NCI-H1436 (cell line): ENCODE data around the gene SYN1.
"Not testable (repeated sequence)": the region's sequence is repeated elsewhere in the genome, so short reads cannot be mapped to it uniquely, and the experiment has no call there.

ENCODE experiments used
- DNase-seq: peaks from one replicate; lab custom pipeline; 2025; lab: John Stamatoyannopoulos, UW

The SYN1 gene

DNA sequence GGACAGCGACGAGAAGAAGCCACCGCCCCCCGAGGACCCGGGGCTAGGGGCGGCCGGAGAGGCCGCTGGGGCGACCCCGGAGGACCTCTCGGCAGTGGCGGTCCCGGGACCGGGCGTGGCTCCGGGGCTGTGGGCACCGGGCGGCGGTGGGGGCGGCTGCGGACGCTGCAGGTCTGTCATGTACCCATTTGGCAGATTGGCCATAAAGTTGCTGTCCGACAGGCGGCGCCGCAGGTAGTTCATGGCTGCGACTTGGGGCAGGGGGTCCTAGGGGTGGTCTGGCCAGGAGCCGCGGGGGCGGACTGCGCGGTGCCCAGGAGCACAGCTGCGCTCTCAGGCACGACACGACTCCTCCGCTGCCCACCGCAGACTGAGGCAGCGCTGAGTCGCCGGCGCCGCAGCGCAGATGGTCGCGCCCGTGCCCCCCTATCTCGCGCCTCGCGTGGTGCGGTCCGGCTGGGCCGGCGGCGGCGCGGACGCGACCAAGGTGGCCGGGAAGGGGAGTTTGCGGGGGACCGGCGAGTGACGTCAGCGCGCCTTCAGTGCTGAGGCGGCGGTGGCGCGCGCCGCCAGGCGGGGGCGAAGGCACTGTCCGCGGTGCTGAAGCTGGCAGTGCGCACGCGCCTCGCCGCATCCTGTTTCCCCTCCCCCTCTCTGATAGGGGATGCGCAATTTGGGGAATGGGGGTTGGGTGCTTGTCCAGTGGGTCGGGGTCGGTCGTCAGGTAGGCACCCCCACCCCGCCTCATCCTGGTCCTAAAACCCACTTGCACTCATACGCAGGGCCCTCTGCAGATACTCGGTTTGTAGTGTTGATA lies at the start of gene SYN1:
Gene SYN1 (minus strand): TSS at position 372 of the 817 bp plus-strand sequence. CDS start 129 bp downstream, at position 243.
- DNase-seq = peak; percentile 80

GRCh38 chrX:47665797-47666196 lies 46.1 kb upstream of the SYN1 start:
- not testable (repeated sequence) for DNase-seq

GRCh38 chrX:47664737-47665136 lies 45.1 kb upstream of the SYN1 start:
- no peak for DNase-seq

DNA sequence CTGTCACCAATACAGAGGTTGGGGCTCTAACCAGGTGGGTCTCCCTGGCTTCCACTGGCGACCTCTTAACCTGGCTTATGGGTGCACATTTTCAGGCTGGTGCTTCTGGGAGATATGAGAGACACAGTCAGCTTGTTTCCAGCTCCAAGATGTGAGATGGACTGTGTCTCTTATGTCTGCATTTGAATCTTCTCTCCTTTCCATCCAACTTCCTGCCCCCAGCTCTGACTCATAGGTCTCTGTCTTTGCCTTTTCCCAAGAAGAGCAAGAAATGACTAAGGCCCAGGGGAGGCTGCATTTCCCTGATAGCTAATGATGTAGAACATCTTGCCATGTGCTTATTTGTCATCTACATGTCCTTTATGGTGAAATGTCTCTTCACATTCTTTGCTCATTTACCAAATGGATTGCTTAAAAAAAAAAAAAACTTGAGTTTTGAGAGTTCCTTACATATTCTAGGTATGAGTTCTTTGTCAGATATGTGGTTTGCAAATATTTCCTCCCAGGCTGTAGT lies 42.5 kb upstream of the SYN1 start:
- DNase-seq = no peak

DNA sequence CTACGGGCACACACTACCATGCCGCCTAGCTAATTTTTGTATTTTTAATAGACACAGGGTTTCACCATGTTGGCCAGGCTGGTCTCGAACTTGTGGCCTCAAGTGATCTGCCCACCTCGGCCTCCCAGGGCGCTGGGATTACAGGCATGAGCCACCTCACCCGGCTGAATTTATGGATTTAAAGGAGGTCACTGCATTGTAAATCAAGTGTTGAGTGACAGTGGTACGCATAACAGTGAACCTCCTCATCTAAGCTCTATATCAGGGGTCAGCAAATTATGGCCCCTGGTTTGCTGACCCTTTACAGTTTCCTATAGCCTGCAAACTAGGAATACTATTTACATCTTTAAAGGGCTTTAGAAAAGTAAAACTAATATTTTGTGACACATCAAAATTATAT lies 41.9 kb upstream of the SYN1 start:
- no peak for DNase-seq

DNA sequence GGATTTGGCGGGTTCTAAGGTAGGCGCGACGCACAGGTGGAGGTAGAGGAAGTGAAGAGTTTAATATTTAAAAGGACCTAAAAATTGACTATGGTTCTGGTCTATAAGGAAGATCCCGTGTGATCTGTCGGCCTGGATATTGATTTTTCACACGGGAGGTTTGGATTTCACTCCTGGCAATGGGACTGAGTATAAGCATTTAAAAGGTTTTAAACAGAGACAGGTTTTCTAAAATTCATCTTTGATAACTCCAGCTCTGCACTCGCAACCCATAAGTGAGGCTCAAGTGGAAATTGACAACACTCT lies 39.7 kb upstream of the SYN1 start:
- no peak for DNase-seq

DNA sequence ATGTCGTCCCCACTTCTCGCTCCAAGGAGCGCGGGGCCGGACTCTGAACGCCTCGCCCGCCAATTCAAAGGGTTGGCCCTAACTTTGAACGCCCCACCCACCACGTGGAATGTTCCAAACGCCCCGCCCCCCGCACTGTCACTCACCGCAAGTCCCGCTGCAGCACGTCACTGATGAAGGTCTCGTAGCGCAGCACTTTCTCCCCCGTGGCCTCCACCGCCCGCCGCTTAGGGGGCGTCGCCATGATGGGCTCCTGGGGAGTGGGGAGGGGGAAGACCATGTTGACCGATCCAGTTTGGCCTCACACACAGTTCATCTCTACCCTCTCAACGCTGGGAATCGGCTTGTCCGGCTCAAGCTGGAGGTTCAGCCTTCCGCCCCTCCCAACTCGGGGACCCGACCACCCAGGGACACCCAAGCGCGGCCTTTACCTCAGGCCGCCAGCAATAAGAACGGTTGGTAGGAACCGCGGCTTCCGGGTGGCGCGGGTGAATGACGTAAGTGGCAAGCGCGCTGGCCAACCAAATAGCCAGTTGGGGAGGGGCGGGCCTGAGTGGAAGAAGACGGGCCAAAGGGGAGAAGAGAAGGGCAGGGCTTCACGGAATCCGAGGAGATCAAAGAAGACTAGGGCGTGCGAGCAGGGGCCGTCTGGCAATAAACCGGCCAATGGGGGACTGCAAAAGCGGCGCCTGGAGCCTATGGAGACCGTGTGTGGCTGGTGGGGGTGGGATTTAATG lies 39.2 kb upstream of the SYN1 start, which contains the start of gene UXT:
Gene UXT (minus strand): TSS at position 497 of the 737 bp plus-strand sequence. CDS start 253 bp downstream, at position 244.
- peak; percentile 88 for DNase-seq

GRCh38 chrX:47658301-47658683 lies 38.6 kb upstream of the SYN1 start:
- no peak for DNase-seq

DNA sequence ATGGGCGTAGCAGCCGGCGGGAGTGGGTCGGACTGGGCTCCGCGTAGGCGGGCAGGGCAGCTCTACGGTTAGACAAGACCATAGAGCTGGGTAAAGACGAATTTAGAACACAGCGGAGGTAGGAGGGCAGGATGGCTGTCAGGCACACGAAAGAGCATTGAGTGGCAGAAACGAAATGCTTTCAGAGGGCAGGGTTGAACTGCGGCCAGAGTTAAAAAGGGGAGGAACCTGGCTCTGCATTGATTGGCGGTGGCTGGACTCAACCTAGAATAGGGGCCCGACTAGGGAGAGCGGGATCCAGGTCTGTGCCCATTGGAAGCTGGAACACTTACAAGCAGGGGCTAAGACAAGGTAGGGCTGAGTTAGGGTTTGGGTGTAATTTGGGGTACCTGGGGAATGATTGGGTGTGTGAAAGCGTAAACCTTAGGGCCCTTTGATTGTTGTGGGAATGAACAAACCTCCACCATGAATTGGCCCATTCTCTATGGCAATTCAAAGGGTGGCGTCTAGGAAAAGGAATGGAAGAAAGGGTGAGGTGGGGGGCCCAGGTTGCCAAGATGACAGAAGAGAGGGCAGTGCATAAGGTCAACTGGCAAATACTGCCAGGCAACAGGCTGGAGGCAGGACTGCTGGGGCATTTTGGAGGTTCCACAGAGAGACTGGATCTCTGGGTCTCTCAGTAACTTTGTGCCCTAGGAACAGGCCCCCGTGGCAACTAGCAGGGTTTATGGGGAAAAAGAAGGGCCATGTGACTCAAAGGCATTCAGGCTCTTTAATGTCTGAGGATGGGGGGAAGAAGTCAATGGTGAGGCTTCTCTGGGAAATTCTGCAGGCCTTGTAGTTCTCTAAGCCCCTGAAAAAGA lies 31.6 kb upstream of the SYN1 start:
- DNase-seq = no peak

DNA sequence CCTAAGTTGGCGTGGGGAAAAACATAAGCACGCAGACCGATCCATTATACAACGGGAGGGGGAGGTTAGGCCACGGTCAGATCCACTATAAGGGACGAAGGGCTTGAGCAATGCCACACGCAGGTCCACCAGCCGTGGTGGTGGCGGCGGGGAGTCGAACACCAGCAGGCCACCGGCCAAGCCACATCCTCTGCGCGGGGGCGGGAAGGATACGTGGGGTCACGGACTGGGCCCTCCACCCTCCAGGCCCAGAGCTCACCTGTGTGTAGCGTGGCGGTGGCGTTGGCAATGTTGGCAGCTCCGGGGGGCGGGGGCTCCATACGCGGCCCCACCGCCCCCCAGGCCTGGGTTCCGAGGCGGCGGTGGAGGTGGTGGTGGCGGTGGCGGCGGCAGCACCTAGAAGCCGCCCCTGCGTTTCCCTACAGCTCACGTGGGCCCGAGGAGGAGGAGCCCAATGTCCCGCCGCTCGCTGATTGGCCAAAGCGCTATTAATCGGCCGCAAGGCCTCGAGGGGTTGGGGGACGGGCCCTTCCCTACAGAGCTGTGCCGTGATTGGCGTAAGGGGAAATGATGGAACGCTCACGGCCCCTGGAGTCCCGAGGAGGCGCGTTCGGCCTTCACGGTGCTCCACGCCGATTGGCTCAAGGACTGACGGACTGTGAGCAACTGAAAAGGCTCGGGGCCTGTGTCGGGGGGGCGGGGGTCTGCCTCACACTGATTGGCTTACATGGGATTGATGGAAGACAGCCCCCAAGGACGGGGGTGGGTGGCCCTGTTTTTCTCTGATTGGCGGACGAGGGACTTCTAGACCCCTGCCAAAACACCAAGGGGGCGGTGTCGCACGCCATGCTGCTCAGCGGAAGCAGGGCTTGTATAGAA lies 30.7 kb upstream of the SYN1 start, which contains the start of gene ELK1:
Gene ELK1 (minus strand): TSS at position 400 of the 879 bp plus-strand sequence. CDS start 9,122 bp downstream, outside the sequence.
- peak; percentile 93 for DNase-seq

- no peak for DNase-seq
Observed at GRCh38 chrX:47649781-47650163, 30.1 kb upstream of the SYN1 start.

DNA sequence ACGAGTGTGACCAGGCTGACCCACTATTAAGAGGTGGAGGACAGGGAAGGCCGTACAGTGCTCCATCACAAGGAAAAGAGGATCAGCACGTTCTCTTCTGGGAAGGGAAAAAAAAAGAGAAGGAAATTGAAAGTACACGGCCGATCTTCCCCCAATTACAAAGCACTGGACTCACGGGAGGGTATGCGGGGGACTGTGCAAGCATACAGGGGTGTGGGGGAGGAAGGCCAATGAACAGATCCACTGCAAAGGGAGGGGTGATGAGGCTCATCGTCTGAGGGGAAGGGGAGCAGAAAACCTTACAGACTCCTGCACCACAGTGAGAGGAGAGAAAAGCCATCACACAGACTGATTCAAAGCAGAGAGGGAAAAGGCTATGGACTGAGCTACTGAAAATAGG lies 29.6 kb upstream of the SYN1 start:
- no peak for DNase-seq

DNA sequence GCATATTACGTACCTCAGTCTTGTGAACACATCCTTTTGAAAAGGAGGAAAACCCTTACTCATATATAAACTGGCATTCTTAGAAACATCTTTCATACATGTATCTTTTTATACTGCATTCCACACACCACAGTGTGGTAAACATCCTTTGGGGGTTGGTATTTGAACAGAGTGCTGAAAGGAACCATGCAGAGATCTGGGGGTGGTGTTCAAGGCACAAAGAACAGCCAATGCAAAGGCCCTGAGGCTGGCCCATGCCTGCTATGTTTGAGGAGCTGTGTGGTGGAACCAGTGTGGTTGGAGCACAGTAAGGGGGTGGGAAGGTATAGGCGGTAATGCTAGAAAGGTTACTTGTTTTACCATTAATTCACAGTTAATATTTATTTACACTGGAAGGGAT lies 28.7 kb upstream of the SYN1 start:
- DNase-seq = no peak

- no peak for DNase-seq
Observed at GRCh38 chrX:47646636-47647035, 27.0 kb upstream of the SYN1 start.

GRCh38 chrX:47645530-47645929 lies 25.9 kb upstream of the SYN1 start:
- no peak for DNase-seq

DNA sequence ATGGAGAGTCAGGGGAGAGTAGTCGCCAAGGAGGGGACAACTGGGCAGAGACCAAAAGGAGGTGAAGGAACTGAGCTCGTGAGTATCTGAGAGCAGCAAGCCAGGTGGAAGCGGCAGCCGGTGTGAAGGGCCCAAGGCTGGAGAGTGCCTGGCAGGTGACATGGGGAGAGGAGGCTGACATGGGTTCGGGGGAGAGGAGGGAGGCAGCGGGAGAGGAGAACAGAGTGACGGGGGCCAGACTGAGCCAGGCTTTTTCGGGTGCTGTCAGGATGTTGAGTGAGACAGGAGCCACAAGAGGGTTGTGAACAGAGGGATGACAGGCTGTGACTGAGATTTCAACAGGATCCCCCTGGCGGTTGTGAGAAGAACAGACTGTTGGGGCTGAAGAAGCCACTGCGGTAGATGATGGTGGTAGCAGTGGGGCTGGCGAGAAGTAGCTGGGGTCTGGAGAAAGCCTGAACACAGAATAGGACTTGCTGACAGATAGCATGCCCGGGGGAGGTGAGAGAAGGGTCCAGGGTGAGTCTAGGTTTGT lies 25.0 kb upstream of the SYN1 start:
- no peak for DNase-seq

DNA sequence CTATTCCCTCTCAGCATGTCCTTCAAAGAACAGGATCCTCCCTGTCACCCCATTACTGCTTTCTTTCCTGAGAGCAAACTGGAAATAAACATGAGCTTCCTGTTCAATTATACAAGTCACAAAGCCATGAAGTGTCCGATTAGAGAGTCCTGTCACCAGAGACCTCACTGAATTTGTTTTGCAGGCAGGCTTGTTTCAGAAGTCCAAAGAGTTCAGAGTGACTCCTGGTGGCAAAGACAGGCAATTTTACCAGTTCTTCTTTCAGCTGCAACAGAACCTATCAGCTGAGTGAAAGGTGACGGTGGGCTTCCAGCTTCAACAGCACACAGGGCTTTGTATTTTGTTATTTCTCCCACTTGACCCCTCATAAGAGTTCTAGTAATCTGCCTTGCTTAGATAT lies 24.3 kb upstream of the SYN1 start:
- DNase-seq = no peak

- DNase-seq = no peak
Observed at GRCh38 chrX:47638816-47639215, 19.2 kb upstream of the SYN1 start.

GRCh38 chrX:47637546-47638195 lies 18.0 kb upstream of the SYN1 start:
- no peak for DNase-seq

- DNase-seq = no peak
Observed at GRCh38 chrX:47634871-47635575, 15.4 kb upstream of the SYN1 start.
